GM12878 (cell line): ENCODE measurements around the gene MAGEB1. TPM values are rescaled to one million over a fixed set of nuclear protein-coding genes. Genes with fewer than 3 reads are reported as not detected.

Experiments used
- ATAC-seq: fragments of 200-7000 bp; cut with Tn5 transposase; 3 replicates; pipeline ENCODE4 v1.9.1; 2020; ENCODE audit warnings: mild to moderate bottlenecking, moderate library complexity
- BruUV-seq: library from RNA; stranded (reverse); fragments of 400-500 nt; replicated peaks from 2 replicates; lab custom pipeline; 2021; lab: Mats Ljungman, UMichigan
- CTCF ChIA-PET: fragments of 300-600 bp; sonication (Branson Sonifier 250); formaldehyde crosslinking; extraction: SDS; loops from one replicate; lab custom pipeline; 2021; ENCODE audit warnings: inconsistent platforms; lab: Yijun Ruan, JAX
- POLR2A ChIA-PET: fragments of 350-600 bp; formaldehyde crosslinking; extraction: SDS; loops from one replicate; lab custom pipeline; 2021; ENCODE audit warnings: inconsistent platforms; lab: Charles Lee
- RAD21 ChIA-PET: fragments of 300-600 bp; sonication (Branson Sonifier 250); formaldehyde crosslinking; loops from one replicate; lab custom pipeline; 2023; ENCODE audit warnings: antibody characterized with exemption; ENCODE audit not compliant: unreplicated experiment; lab: Charles Lee
- SMC1A ChIA-PET: fragments of 300-600 bp; sonication (Branson Sonifier 250); formaldehyde crosslinking; loops from one replicate; lab custom pipeline; 2023; ENCODE audit not compliant: unreplicated experiment, uncharacterized antibody; lab: Charles Lee
- DNase-seq: peaks from one replicate; pipeline ENCODE4 v3.0.0-alpha.2; 2011; ENCODE audit warnings: low read depth, low spot score
- FAIRE-seq: peaks from 3 replicates; lab custom pipeline; 2011; peaks lifted over from hg19 to GRCh38; lab: Jason Lieb, UNC
- H2AFZ ChIP-seq: 2 replicates; pipeline ENCODE4 v1.6.0; 2011; ENCODE audit warnings: low read depth, low read length, control low read depth; ENCODE audit not compliant: control insufficient read depth
- H3K27ac ChIP-seq: 2 replicates; pipeline ENCODE4 v1.5.1; 2011; ENCODE audit warnings: control low read depth; ENCODE audit not compliant: control insufficient read depth, insufficient read depth
- H3K27me3 ChIP-seq, 2 experiments: replicated peaks in 1 of 2; 2 replicates each; pipeline versions ENCODE4 v1.6.0 to v1.6.1; 2011; ENCODE audit warnings: low read length in 1 of 2; ENCODE audit not compliant: control insufficient read depth in 2 of 2, insufficient read depth in 2 of 2
- H3K36me3 ChIP-seq, 2 experiments: 2 replicates each; pipeline ENCODE4 v1.5.1; 2011; ENCODE audit warnings: low read length in 1 of 2; ENCODE audit not compliant: control insufficient read depth in 2 of 2, insufficient read depth in 2 of 2
- H3K4me1 ChIP-seq: 2 replicates; pipeline ENCODE4 v1.6.1; 2011; ENCODE audit warnings: mild to moderate bottlenecking, low read length, moderate library complexity, mixed read lengths; ENCODE audit not compliant: control insufficient read depth, insufficient read depth
- H3K4me2 ChIP-seq: 2 replicates; pipeline ENCODE4 v1.6.0; 2011; ENCODE audit warnings: control low read depth; ENCODE audit not compliant: control insufficient read depth, insufficient read depth
- H3K4me3 ChIP-seq: fragments of 200-600 bp; sonication (generic); 2 replicates; pipeline ENCODE4 v1.5.1; 2016
- H3K79me2 ChIP-seq: 2 replicates; pipeline ENCODE4 v1.6.0; 2011; ENCODE audit warnings: low read length; ENCODE audit not compliant: control insufficient read depth, insufficient read depth
- H3K9ac ChIP-seq: 2 replicates; pipeline ENCODE4 v1.8.0; 2011; ENCODE audit warnings: low read length, control low read depth, mixed read lengths; ENCODE audit not compliant: control insufficient read depth, insufficient read depth
- H3K9me3 ChIP-seq: replicated peaks from 3 replicates; pipeline ENCODE4 v1.5.1; 2011; ENCODE audit warnings: mild to moderate bottlenecking, low read length; ENCODE audit not compliant: control insufficient read depth, insufficient read depth
- H4K20me1 ChIP-seq: 2 replicates; pipeline ENCODE4 v1.6.0; 2011; ENCODE audit not compliant: control insufficient read depth, insufficient read depth
- E2F4 ChIP-seq: IDR thresholded peaks from 2 replicates; pipeline ENCODE4 v1.6.1; 2012; ENCODE audit warnings: low read depth, low read length, improper control_type of control experiment
- EGR1 ChIP-seq, 2 experiments: IDR thresholded peaks; 1 replicate in 1 of 2; 2 replicates in 1 of 2; pipeline ENCODE4 v1.6.1; 2011 to 2012; ENCODE audit warnings: low read depth in 2 of 2, low read length in 2 of 2, borderline replicate concordance in 1 of 2, mild to moderate bottlenecking in 1 of 2, moderate library complexity in 1 of 2
- HDAC6 ChIP-seq: fragments of 200-600 bp; sonication (generic); IDR thresholded peaks from one replicate; pipeline ENCODE4 v1.8.0; 2017; ENCODE audit warnings: antibody characterized with exemption; ENCODE audit not compliant: unreplicated experiment
- JUNB ChIP-seq: IDR thresholded peaks from 2 replicates; pipeline ENCODE4 v1.6.1; 2016; ENCODE audit warnings: antibody characterized with exemption, mild to moderate bottlenecking
- KAT2A ChIP-seq: conservative IDR thresholded peaks from 2 replicates; pipeline ENCODE4 v1.6.1; 2011; ENCODE audit warnings: low read depth, low read length; ENCODE audit not compliant: control insufficient read depth
- KDM1A ChIP-seq: fragments of 200-600 bp; sonication (generic); IDR thresholded peaks from 2 replicates; pipeline ENCODE4 v1.6.1; 2016; ENCODE audit warnings: borderline replicate concordance
- MEF2B ChIP-seq: fragments of 450-650 bp; IDR thresholded peaks from 2 replicates; pipeline ENCODE4 v1.6.1; 2018; ENCODE audit warnings: mild to moderate bottlenecking, moderate library complexity; ENCODE audit not compliant: partially characterized antibody, poor library complexity, severe bottlenecking
- SMAD1 ChIP-seq: fragments of 450-650 bp; IDR thresholded peaks from 2 replicates; pipeline ENCODE4 v1.6.1; 2018; ENCODE audit warnings: mild to moderate bottlenecking, low read depth; ENCODE audit not compliant: partially characterized antibody
- SMAD5 ChIP-seq: IDR thresholded peaks from 2 replicates; pipeline ENCODE4 v1.6.1; 2016; ENCODE audit warnings: antibody characterized with exemption, low read depth
- TCF3 ChIP-seq: IDR thresholded peaks from 2 replicates; pipeline ENCODE4 v1.6.1; 2012; ENCODE audit warnings: low read depth, mild to moderate bottlenecking, low read length, borderline replicate concordance; ENCODE audit not compliant: insufficient read depth
- YBX1 ChIP-seq: fragments of 450-650 bp; IDR thresholded peaks from 2 replicates; pipeline ENCODE4 v1.6.1; 2016; ENCODE audit warnings: antibody characterized with exemption
- ZNF24 ChIP-seq: fragments of 450-650 bp; IDR thresholded peaks from 2 replicates; pipeline ENCODE4 v1.6.1; 2017; ENCODE audit warnings: antibody characterized with exemption, mild to moderate bottlenecking
- WGBS: methylation state at CpG from one replicate; pipeline ENCODE4 v1.1.6; 2016; ENCODE audit warnings: low lambda C conversion rate; ENCODE audit not compliant: insufficient replicate concordance, insufficient coverage; ENCODE audit errors: missing lambda C conversion rate; 5-methylcytosine and 5-hydroxymethylcytosine counted together
- in situ Hi-C: fragments of 300-500 bp; cut with MboI; formaldehyde crosslinking; loops from 9 replicates; pipeline ENCODE4 v1.14.3; 2018; ENCODE audit warnings: mixed read lengths
- intact Hi-C: fragments of 100-400 bp; cut with micrococcal nuclease; formaldehyde crosslinking; loops from one replicate; pipeline ENCODE4 v1.14.2; 2022; ENCODE audit not compliant: unreplicated experiment
- polyA plus RNA-seq, 11 experiments: library from polyadenylated mRNA; depleted of rRNA in 4 of 11; unstranded in 6 of 11; stranded (reverse) in 5 of 11; fragments of >200 nt; fragmentation: Nextera tagmentation in 4 of 11; fragmentation: Illumina TruSeq in 1 of 11; extraction: Ambion mirVana in 4 of 11; extraction: Trizol in 1 of 11; gene quantifications; 1 replicate in 1 of 11; 2 replicates in 10 of 11; pipeline versions ENCODE4 v1.2.1 to v1.2.3, GENCODE V29; 2011 to 2016; ENCODE audit warnings: inconsistent platforms in 2 of 11, missing spikeins in 2 of 11, low read depth in 1 of 11
- total RNA-seq, 4 experiments: library from RNA; depleted of rRNA in 3 of 4; stranded (reverse); fragments of >200 nt in 3 of 4; fragmentation: Illumina TruSeq in 1 of 4; extraction: Trizol in 1 of 4; gene quantifications; 2 replicates each; pipeline versions ENCODE4 v1.2.1 to v1.2.3, GENCODE V29; 2013 to 2021

Gene MAGEB1
- total and polyA plus RNA-seq, 10 of the 15 experiments (the other 5 are each of a cell fraction or from before 2014, with no cell fraction given): 0.04 to 0.06 TPM; not detected in 8

GRCh38 chrX:30212172-30212571, 34.8 kb upstream of the MAGEB1 start:
- RAD21 ChIA-PET: no interaction called here
- WGBS: 40% methylated on average over 2 of the region's 2 CpGs
- H3K4me3 ChIP-seq: no peak overlapping the region
- BruUV-seq: no TSS peak
- no peaks in the 10 kb centered on the region for H3K79me2 ChIP-seq
- FAIRE-seq: no peak
- H3K4me1 ChIP-seq: no peaks in the 10 kb centered on the region
- DNase-seq: no peak
- intact Hi-C loops: no loop called here
- H3K27ac ChIP-seq: no peak overlapping the region
- H3K9me3 ChIP-seq: no peaks in the 10 kb centered on the region
- TF ChIP-seq ZNF24 (no peak), YBX1 (no peak), TCF3 (no peak), HDAC6 (no peak), E2F4 (no peak), KAT2A (no peak), SMAD1 (no peak), MEF2B (no peak), JUNB (no peak), KDM1A (no peak), EGR1 (IDR thresholded peaks at IDR 0.05; ENCODE audit: borderline replicate concordance in 1 of 2, low read depth in 2 of 2, low read length in 2 of 2) (no peak), SMAD5 (no peak)
- TF ChIP-seq, all 136 proteins: peak for 0
- H3K36me3 ChIP-seq: no peaks in the 10 kb centered on the region
- H4K20me1 ChIP-seq: no peaks in the 10 kb centered on the region
- no peak overlapping the region for H2AFZ ChIP-seq
- no peak overlapping the region for H3K9ac ChIP-seq
- ChIA-PET SMC1A (interaction anchor here (1.3 kb wide), 1 partner anchor 292 kb away, joined by 3 read pairs; no protein-coding TSS in a partner anchor), CTCF (no interaction called here), POLR2A (no interaction called here)
- H3K27me3 ChIP-seq: no peaks in the 10 kb centered on the region
- in situ Hi-C loops: no loop called here
- ATAC-seq: no peak
- no peak overlapping the region for H3K4me2 ChIP-seq
